Subcutaneous adipose tissue (tissue), 4 donors: Measurements from ENCODE around the gene CRY1. TPM values are rescaled to one million over a fixed set of nuclear protein-coding genes. Genes with fewer than 3 reads are reported as not detected.

ENCODE experiments used
- total RNA-seq, 4 donors: library from RNA; depleted of rRNA; stranded (reverse); fragments of >200 nt; gene quantifications; one replicate each; pipeline ENCODE4 v1.1.0, GENCODE V29; 2016
- TF ChIP-seq, protein P1 (sequence below): fragments of 450-650 bp; IDR thresholded peaks from one replicate; pipeline ENCODE4 v1.5.1; 2016; ENCODE audit warnings: low read depth, mild to moderate bottlenecking, control low read depth, antibody characterized with exemption, moderate library complexity

CRY1 gene
- total RNA-seq, 4 donors from 2014 or later, result 13.0 to 40.9 (median 16.8) TPM

DNA sequence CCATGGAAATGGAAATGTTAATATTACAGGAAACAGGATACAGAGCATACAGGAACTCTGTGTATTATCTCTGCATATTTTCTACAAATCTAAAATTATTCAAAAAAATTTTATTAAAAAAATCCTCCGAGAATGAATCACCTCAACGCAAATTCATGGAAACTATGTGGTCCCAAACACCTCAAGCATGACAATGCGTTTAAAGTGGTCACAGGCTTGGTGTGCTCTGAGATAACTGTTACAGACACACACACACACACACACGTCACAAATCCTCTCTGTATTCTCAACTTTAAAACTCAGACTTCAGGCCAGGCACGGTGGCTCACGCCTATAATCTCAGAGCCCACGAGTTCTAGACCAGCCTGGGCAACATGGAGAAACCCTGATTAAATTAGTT is 61.1 kb downstream of the CRY1 start:
- TF ChIP-seq, protein P1, sequence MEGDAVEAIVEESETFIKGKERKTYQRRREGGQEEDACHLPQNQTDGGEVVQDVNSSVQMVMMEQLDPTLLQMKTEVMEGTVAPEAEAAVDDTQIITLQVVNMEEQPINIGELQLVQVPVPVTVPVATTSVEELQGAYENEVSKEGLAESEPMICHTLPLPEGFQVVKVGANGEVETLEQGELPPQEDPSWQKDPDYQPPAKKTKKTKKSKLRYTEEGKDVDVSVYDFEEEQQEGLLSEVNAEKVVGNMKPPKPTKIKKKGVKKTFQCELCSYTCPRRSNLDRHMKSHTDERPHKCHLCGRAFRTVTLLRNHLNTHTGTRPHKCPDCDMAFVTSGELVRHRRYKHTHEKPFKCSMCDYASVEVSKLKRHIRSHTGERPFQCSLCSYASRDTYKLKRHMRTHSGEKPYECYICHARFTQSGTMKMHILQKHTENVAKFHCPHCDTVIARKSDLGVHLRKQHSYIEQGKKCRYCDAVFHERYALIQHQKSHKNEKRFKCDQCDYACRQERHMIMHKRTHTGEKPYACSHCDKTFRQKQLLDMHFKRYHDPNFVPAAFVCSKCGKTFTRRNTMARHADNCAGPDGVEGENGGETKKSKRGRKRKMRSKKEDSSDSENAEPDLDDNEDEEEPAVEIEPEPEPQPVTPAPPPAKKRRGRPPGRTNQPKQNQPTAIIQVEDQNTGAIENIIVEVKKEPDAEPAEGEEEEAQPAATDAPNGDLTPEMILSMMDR, result no peak

GRCh38 chr12:107031061-107031460 is 62.3 kb downstream of the CRY1 start:
- TF ChIP-seq, protein P1, result no peak

DNA sequence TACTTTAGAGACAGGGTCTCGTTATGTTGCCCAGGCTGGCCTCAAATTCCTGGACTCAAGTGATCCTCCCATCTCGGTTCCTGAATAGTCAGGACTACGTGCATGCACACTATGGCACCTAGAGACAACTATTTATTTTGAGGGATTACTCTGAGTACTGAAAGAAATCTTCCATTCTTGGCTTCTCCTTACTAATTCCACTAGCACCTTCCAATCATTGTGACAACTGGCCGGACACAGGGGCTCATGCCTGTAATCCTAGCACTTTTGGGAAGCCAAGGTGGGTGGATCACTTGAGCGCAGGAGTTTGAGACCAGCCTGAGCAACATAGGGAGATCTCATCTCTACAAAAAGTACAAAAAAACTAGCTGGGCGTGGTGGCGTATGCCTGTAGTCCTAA is 64.3 kb downstream of the CRY1 start:
- TF ChIP-seq, protein P1, result no peak

GRCh38 chr12:107027636-107028053 is 65.7 kb downstream of the CRY1 start:
- TF ChIP-seq, protein P1, result no peak

- TF ChIP-seq, protein P1, result no peak
Measured at GRCh38 chr12:107026806-107027635, 66.3 kb downstream of the CRY1 start.

GRCh38 chr12:107025671-107026070 is 67.7 kb downstream of the CRY1 start:
- TF ChIP-seq, protein P1, result no peak

DNA sequence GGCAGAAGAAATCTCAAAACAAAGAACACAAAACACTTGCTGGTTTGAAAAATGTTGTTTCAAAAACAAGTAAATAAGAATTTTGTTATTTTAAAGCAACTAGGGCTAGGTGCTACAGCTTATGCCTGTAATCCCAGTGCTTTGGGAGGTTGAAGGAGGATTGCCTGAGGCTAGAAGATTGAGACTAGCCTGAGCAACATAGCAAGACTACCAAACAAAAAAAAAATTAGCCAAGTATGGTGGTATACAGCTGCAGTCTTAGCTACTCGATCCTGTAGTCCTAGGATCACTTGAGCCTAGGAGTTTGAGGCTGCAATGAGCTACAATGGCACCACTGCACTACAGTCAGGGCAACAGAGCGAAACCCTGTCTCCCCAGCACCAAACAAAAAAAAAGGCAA is 73.8 kb downstream of the CRY1 start:
- TF ChIP-seq, protein P1, result no peak
